ENCODE measurements around the gene ARID4A. TPM values are rescaled to one million over a fixed set of nuclear protein-coding genes. Genes with fewer than 3 reads are reported as not detected.

The ARID4A gene
- total and polyA plus RNA-seq, 2 of the 13 experiments (the other 11 are each of a cell fraction or from before 2014, with no cell fraction given): 7.2 to 9.7 TPM

- TF ChIP-seq ZNF44 (CRISPR knock-in tag; IDR thresholded peaks at IDR 0.05): no peak
- TF ChIP-seq THAP7 (CRISPR knock-in tag; IDR thresholded peaks at IDR 0.05): no peak; the same call in 1 of the 2 replicates
- no peak for TF ChIP-seq SOX5 (CRISPR knock-in tag; IDR thresholded peaks at IDR 0.05; ENCODE audit: borderline replicate concordance)
- TF ChIP-seq ZNF274 (CRISPR knock-in tag; IDR thresholded peaks at IDR 0.05): peak; percentile 43; the same call in 1 of the 2 replicates
- peak; percentile 41 for TF ChIP-seq CTCF (CRISPR knock-in tag; IDR thresholded peaks at IDR 0.05)
- peak; percentile 47; the same call in 1 of the 2 replicates for TF ChIP-seq ZNF224 (CRISPR knock-in tag; IDR thresholded peaks at IDR 0.05)
- TF ChIP-seq RBFOX2 (IDR thresholded peaks at IDR 0.05; ENCODE audit: low read depth, low read length): peak; percentile 73
- TF ChIP-seq HNF4G (IDR thresholded peaks at IDR 0.05; ENCODE audit: borderline replicate concordance, low read depth, low read length): no peak
- TF ChIP-seq HNF4G (CRISPR knock-in tag; IDR thresholded peaks at IDR 0.05; ENCODE audit: borderline replicate concordance, low read depth): no peak
- no peak for TF ChIP-seq ZNF432 (CRISPR knock-in tag; IDR thresholded peaks at IDR 0.05; ENCODE audit: borderline replicate concordance)
- TF ChIP-seq PRDM10 (CRISPR knock-in tag; IDR thresholded peaks at IDR 0.05; ENCODE audit: low read depth): 0 out of 2 replicates have a peak, but pooled peaks have one; percentile 28
- TF ChIP-seq, protein P1, sequence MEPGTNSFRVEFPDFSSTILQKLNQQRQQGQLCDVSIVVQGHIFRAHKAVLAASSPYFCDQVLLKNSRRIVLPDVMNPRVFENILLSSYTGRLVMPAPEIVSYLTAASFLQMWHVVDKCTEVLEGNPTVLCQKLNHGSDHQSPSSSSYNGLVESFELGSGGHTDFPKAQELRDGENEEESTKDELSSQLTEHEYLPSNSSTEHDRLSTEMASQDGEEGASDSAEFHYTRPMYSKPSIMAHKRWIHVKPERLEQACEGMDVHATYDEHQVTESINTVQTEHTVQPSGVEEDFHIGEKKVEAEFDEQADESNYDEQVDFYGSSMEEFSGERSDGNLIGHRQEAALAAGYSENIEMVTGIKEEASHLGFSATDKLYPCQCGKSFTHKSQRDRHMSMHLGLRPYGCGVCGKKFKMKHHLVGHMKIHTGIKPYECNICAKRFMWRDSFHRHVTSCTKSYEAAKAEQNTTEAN (CRISPR knock-in tag; conservative IDR thresholded peaks at IDR 0.05): no peak
- TF ChIP-seq ZNF234 (CRISPR knock-in tag; conservative IDR thresholded peaks at IDR 0.05): no peak
- peak in 1 of 2 experiments; percentile 19; a peak in 1 of 4 replicates for TF ChIP-seq KLF16 (CRISPR knock-in tag; IDR thresholded peaks at IDR 0.05)
- 0 out of 2 replicates have a peak, but pooled peaks have one; percentile 41 for TF ChIP-seq TP53 (CRISPR knock-in tag; conservative IDR thresholded peaks at IDR 0.05)
- TF ChIP-seq ZNF280D (CRISPR knock-in tag; IDR thresholded peaks at IDR 0.05): no peak
- TF ChIP-seq ZNF264 (CRISPR knock-in tag; IDR thresholded peaks at IDR 0.05): 0 out of 2 replicates have a peak, but pooled peaks have one; percentile 59
- TF ChIP-seq SPEN (CRISPR knock-in tag; IDR thresholded peaks at IDR 0.05; ENCODE audit: low read depth): peak; percentile 75; the same call in 1 of the 2 replicates
Observed at GRCh38 chr14:58297762-58298476, 436 bp upstream of the ARID4A start (continued).

Measured in HepG2 (cell line).